Measurements from ENCODE around the gene GATAD1. TPM values are rescaled to one million over a fixed set of nuclear protein-coding genes. Genes with fewer than 3 reads are reported as not detected.
"Not testable (repeated sequence)": the region's sequence is repeated elsewhere in the genome, so short reads cannot be mapped to it uniquely, and the experiment has no call there.

Gene GATAD1, protein sequence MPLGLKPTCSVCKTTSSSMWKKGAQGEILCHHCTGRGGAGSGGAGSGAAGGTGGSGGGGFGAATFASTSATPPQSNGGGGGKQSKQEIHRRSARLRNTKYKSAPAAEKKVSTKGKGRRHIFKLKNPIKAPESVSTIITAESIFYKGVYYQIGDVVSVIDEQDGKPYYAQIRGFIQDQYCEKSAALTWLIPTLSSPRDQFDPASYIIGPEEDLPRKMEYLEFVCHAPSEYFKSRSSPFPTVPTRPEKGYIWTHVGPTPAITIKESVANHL
- total RNA-seq (2014; rRNA removed; shearing (Covaris generic)): 20.1 and 24.6 TPM in 2 replicates
- polyA plus RNA-seq (2015; cell fraction: cytosol; rRNA removed): 27.2 and 34.0 TPM in 2 replicates
- polyA plus RNA-seq (2015; cell fraction: nucleus; rRNA removed): 85.6 and 106 TPM in 2 replicates

GRCh38 chr7:92447345-92448204 is at the start of gene GATAD1:
Gene GATAD1, plus strand, starts transcription at chr7:92447482. Its CDS starts 248 bp downstream, at chr7:92447730.
- DNase-seq (ENCODE audit: low read depth): peak; percentile 92

GRCh38 chr7:92397542-92397941 is 49.7 kb upstream of the GATAD1 start:
- DNase-seq (ENCODE audit: low read depth): no peak

DNA sequence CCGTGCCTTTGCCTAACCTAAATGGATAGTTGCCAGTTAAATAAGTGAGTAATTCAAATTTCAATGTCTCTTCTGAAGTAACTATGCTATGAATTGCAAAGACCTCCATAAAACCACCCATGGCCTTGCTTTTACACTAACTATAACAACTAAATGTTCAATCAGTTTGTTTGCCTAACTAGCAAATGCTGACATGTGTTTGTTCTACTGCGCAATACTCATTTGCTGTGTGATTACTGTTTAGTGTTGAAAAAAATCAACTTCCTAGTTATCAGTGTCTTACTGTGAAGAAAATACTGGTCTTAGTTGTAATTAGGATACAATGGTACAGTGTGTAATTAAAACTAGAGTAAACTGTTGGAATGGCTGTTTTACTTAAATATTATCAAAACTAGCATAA is 47.3 kb upstream of the GATAD1 start:
- DNase-seq (ENCODE audit: low read depth): no peak

DNA sequence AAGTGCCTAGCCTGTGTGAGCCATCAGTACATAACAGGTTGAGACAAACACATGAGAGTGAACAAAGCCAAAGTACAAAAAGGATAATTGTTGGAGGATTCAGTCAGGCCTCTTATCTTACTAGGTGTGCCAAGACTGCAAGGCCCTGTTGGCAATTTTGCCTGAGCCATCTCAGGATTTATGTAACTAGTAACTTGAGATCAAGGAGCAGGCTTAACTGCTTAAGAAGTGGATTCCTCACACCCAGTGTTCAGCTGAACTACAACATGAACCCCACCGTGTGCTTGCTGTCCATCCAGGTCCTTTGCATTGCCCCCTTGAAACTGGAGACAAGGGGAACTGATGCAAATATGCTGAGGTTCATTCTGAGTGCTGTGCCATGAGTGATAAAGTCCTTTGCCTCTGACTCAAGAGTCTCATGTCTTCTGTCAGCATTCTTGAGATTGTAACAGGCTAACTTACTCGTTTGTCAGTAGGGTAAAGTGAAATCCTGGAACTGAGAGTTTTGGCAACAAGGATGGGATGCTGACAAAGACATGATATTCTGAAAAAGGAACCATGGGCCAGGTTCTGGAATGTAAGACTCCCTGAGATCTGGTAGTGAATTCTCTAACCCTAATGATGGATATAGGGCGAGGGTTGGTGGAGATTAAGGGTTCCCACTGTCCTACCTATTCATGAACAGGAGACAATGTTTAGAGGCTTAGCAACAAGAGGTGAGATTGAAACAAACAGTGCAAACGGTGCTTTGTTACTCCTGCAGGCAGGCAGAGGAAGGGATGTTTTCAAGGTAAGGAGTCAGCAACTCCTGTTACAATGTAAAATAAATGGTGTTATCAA is 44.1 kb upstream of the GATAD1 start:
- no peak for DNase-seq (ENCODE audit: low read depth)

DNA sequence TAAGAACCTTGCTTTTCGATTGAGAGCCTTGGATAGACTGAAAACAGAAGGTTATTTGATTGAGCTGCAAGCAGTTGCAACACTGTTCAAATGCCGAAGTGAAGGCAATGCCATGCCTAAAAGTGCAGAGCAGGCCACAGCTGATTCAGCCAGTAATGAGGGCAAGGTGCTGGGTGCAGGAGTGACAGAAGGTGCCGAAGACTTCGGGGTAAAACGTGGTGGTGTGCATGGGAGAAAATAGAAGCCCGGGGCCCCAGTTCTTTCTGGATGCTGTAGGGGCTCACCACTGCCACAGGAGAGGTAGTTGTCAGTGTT is 43.6 kb upstream of the GATAD1 start:
- DNase-seq (ENCODE audit: low read depth): no peak

GRCh38 chr7:92404170-92404614 is 43.1 kb upstream of the GATAD1 start:
- DNase-seq (ENCODE audit: low read depth): no peak

DNA sequence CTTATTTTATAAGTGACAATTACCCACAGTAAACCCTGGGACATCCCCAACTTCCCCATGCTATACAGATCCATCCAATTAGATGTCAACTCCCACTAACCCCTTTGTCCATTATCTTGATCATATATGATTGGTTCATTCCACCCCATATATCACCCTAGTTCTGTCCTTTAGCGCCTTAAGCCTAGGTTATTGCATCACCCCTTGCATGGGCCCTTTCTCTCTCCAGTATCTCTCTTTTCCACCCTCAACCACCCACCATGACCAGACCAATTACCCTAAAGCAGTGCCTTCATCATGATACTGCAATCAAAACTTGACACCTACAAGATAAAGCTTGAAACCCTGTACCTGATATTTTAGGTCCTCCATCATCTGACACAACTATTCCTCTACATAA is 37.9 kb upstream of the GATAD1 start:
- no peak for DNase-seq (ENCODE audit: low read depth)

DNA sequence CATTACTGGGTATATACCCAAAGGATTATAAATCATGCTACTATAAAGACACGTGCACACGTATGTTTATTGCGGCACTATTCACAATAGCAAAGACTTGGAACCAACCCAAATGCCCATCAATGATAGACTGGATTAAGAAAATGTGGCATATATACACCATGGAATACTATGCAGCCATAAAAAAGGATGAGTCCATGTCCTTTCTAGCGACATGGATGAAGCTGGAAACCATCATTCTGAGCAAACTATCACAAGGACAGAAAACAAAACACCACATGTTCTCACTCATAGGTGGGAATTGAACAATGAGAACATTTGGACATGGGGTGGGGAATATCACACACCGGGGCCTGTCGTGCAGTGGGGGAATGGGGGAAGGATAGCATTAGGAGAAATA is 37.1 kb upstream of the GATAD1 start:
- not testable (repeated sequence) for DNase-seq (ENCODE audit: low read depth)

DNA sequence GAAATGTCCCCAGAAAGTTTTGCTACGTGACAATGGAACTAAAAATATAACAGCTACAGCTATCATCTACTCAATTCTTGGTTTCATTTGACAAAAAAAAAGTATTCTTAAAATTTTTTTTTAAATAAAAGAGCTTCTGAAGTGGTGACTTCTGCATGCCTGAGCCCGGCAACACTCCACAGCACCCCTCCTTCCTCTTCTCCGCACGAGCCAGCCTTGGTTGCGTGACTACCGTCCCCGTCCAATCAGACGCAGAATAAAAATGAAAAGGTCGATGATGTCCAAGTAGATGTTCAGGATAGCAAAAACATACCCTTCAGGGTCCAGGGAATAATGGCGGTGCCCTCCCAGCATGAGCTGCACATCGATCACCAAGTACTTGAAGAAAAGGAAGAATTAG is 34.5 kb upstream of the GATAD1 start:
- DNase-seq (ENCODE audit: low read depth): no peak

DNA sequence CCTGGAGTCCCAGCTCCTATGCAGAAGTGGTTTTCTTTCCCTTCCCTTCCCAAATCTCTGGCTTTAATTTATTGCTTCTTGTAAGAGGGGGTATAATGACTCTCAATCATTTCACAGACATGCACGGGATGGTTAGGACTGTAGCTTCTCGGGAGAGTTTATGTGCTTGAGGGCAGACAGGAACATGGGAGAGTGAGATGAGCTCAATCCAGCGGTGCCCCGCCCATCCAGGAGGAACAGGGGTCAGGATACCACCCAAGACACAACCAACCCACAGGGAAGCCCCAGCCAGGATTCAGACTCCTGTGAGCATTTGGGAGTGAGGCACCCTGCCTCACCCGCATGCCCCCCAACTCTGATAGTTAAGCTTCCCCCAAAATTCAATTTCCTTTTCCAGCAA is 33.7 kb upstream of the GATAD1 start:
- DNase-seq (ENCODE audit: low read depth): no peak

DNA sequence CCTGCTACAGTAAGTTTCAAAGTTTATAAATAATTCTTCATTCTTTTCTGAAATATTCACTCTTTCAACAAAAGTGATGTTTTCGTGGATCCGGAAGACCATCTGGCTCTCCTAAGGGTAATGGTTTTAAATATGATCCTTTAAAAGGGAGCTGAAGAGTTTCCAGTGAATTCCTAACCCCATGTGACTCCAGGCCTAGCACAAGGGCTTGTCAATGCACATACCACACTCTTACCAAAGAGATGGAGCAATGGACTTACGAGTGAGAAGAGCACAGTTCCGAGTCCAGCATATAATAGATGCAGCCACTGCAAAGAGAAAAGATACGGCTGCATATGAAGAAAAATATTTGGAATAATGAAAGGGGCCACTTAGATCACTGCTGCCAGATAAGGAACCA is 32.1 kb upstream of the GATAD1 start:
- no peak for DNase-seq (ENCODE audit: low read depth)

DNA sequence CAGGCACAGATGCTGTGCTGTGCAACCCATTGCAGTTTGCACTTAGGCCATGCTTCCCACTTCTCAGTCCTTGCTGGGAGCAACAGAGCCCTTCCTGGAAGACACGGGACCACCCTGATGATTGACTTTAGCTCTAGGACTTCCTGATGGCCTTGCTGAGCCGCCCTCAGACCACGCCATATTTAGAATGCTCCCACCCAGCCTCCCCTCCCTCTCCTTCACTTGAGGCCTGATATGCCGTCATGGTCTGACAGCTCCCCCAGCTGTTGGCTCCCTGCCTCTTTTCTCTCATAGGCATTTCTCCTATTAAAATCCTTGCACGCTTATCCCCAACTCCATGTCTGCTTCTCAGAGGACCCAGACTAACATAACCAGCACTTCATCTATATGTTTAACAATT is 29.4 kb upstream of the GATAD1 start:
- DNase-seq (ENCODE audit: low read depth): no peak

DNA sequence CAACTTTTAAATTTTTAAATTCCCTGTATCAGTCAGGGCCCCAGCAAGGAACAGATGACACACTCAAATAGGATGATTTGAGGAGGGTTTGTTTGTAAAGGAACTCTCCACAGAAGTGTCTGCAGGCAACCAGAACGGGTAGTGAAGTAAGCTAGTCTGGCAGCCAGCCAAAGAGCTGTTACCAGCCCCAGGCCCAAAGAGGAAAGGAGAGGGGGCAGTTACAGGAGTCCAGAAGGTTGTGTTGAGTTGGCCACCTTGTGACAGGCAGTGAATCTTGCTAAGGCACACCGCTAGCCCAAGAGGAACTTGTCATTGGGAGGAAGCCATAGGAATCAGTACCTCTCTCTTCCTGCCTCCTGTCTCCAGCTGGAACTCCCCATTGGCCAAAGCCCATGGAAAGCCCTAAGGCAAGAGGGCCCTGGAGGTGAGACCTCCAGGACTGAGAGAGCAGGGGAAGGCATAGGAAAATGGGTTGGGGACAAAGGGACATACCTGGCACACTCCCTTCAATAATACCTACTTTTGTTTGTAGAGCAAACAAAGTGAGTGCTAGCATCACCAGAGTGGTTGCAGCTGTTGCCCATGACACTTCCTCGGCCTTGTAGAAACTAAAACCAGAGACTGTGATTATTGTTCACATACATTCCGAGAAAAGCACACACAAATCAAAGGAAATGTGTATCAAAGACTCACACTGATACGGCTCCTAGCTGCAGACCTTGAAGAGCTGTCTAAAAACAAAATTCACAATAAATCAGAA is 25.4 kb upstream of the GATAD1 start:
- DNase-seq (ENCODE audit: low read depth): no peak

- DNase-seq (ENCODE audit: low read depth): no peak
Measured at GRCh38 chr7:92422926-92423325, 24.4 kb upstream of the GATAD1 start.

DNA sequence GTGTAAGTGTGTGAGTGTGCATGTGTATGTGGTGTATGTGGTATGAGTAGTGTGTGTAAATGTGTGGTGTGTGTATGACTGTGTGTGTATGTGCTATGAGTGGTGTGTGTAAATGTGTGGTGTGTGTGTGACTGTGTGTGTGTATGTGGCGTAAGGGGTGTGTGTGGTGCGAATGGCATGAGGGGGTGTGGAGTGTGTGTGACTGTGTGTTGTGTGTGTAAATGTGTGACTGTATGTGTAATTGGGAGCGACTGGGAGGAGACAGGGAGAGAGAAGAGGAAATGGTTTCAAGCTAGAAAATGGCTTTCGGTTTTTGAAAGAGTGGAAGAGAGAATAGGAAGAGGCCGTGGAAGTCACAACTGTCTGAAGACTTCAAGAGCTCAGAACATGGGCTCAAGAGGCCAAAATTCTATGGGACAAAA is 23.6 kb upstream of the GATAD1 start:
- DNase-seq (ENCODE audit: low read depth): no peak

GRCh38 chr7:92425311-92425947 is 21.9 kb upstream of the GATAD1 start:
- DNase-seq (ENCODE audit: low read depth): no peak

DNA sequence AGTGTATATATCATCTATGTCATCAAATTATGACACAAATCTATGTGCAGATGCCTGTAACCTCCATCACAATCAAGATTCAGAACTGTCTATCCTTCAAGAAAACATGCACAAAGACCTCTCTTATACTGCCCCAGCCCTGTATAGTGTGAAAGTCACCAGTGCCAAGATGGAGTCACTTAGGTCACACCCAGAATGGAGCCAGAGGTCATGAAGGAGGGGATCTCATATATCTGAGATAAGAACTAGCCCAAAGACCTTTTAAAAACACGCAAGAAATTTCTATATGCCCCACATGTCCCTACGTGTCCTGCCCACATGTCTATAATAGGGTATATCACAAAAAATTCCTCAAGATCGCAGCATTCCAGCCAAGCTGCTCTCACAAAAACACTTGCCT is 20.1 kb upstream of the GATAD1 start:
- no peak for DNase-seq (ENCODE audit: low read depth)

GRCh38 chr7:92432299-92432946 is 14.9 kb upstream of the GATAD1 start:
- no peak for DNase-seq (ENCODE audit: low read depth)

DNA sequence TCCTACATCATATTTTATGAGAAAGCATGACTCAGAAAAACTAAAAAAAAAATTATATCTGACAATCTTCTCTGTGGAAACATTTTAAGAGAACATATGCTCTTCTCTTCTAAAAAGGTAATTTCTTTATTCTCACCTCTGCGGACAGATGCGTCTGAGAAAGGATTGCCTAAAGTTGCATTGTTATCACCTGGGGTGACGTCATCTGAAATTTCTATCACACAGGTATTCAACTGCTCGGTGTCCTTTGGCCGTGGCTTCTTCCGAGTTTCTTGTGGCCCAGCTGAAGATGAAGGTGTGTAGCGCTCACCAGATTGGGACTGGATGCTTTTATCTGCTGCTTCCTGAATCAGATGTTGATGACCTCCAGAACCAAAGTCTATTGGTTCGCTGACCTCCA is 14.3 kb upstream of the GATAD1 start:
- DNase-seq (ENCODE audit: low read depth): no peak

DNA sequence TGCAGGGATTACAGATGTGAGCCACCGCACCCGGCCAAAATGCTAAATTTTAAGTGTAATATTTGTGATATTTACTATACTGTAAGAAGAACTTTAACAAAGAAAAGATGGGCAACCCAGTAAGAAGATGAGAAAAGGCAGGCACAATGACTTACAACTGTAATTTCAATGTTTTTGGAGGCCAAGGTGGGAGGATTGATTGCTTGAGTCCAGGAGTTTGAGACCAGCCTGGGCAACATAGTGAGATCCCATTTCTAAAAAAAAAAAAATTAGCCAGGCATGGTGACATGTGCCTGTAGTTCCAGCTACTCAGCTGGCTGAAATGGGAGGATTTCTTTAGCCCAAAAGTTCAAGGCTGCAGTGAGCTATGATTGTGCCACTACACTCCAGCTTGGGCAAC is 11.7 kb upstream of the GATAD1 start:
- DNase-seq (ENCODE audit: low read depth): no peak

Measured in HT1080 (cell line).